ENCODE results near the gene TTPAL.
"Not testable (repeated sequence)": the region's sequence is repeated elsewhere in the genome, so short reads cannot be mapped to it uniquely, and the experiment has no call there.

TTPAL gene

GRCh38 chr20:44467289-44467883 lies 8.3 kb upstream of the TTPAL start:
- no peak for DNase-seq (ENCODE audit: low read depth in 3 of 3)

- no peak for DNase-seq (ENCODE audit: low read depth in 3 of 3)
These were observed 7.5 kb upstream of the TTPAL start for GRCh38 chr20:44468044-44468782.

- no peak for DNase-seq (ENCODE audit: low read depth in 3 of 3)
These were observed 5.3 kb upstream of the TTPAL start for GRCh38 chr20:44470327-44470726.

GRCh38 chr20:44471481-44471882 lies 4.2 kb upstream of the TTPAL start:
- DNase-seq (ENCODE audit: low read depth in 3 of 3): no peak

GRCh38 chr20:44472283-44472682 lies 3.4 kb upstream of the TTPAL start:
- not testable (repeated sequence) for DNase-seq (ENCODE audit: low read depth in 3 of 3)

- DNase-seq (ENCODE audit: low read depth in 3 of 3): no peak
These were observed 341 bp upstream of the TTPAL start for GRCh38 chr20:44475372-44475693.

GRCh38 chr20:44477151-44477550 lies 1.5 kb downstream of the TTPAL start:
- no peak for DNase-seq (ENCODE audit: low read depth in 3 of 3)

- no peak for DNase-seq (ENCODE audit: low read depth in 3 of 3)
These were observed 2.5 kb downstream of the TTPAL start for GRCh38 chr20:44478206-44478605.

GRCh38 chr20:44479643-44480042 lies 4.0 kb downstream of the TTPAL start:
- DNase-seq (ENCODE audit: low read depth in 3 of 3): no peak

GRCh38 chr20:44480097-44480496 lies 4.4 kb downstream of the TTPAL start:
- no peak for DNase-seq (ENCODE audit: low read depth in 3 of 3)

- DNase-seq (ENCODE audit: low read depth in 3 of 3): no peak
These were observed 6.2 kb downstream of the TTPAL start for GRCh38 chr20:44481719-44482416.

GRCh38 chr20:44483112-44483511 lies 7.4 kb downstream of the TTPAL start:
- DNase-seq (ENCODE audit: low read depth in 3 of 3): no peak

- no peak for DNase-seq (ENCODE audit: low read depth in 3 of 3)
These were observed 9.6 kb downstream of the TTPAL start for GRCh38 chr20:44485078-44485829.

- DNase-seq (ENCODE audit: low read depth in 3 of 3): no peak
These were observed 10.1 kb downstream of the TTPAL start for GRCh38 chr20:44485830-44486198.

GRCh38 chr20:44488551-44488950 lies 12.9 kb downstream of the TTPAL start:
- no peak for DNase-seq (ENCODE audit: low read depth in 3 of 3)

GRCh38 chr20:44489223-44489622 lies 13.5 kb downstream of the TTPAL start:
- DNase-seq (ENCODE audit: low read depth in 3 of 3): no peak

- no peak for DNase-seq (ENCODE audit: low read depth in 3 of 3)
These were observed 14.3 kb downstream of the TTPAL start for GRCh38 chr20:44489931-44490330.

GRCh38 chr20:44491635-44492395 lies 16.1 kb downstream of the TTPAL start:
- DNase-seq (ENCODE audit: low read depth in 3 of 3): no peak

- DNase-seq (ENCODE audit: low read depth in 3 of 3): no peak
These were observed 18.6 kb downstream of the TTPAL start for GRCh38 chr20:44494266-44494665.

GRCh38 chr20:44494681-44495080 lies 19.0 kb downstream of the TTPAL start:
- DNase-seq (ENCODE audit: low read depth in 3 of 3): no peak

- DNase-seq (ENCODE audit: low read depth in 3 of 3): no peak
These were observed 19.6 kb downstream of the TTPAL start for GRCh38 chr20:44495257-44495656.

All from stimulated activated CD4-positive, alpha-beta T cell treated with anti-CD3 and anti-CD28 coated beads, TNF-alpha, amount 100 ng/mL, for 24 hours (primary cell).